ENCODE results near the gene NVL. TPM values are rescaled to one million over a fixed set of nuclear protein-coding genes. Genes with fewer than 3 reads are reported as not detected.

Gene NVL
- total RNA-seq, 1 donor from 2014 or later = 10.3 TPM

GRCh38 chr1:224273641-224274040, 56.3 kb downstream of the NVL start:
- DNase-seq = no peak
- no peaks in the 10 kb centered on the region for H3K9me3 ChIP-seq (replicated peaks)
- H3K4me3 ChIP-seq = no peak overlapping the region
- intact Hi-C loops (cut with micrococcal nuclease) = no loop called here
- no peaks in the 10 kb centered on the region for H3K4me1 ChIP-seq
- TF ChIP-seq CTCF (IDR thresholded peaks at IDR 0.05; ENCODE audit: borderline replicate concordance) = no peak
- H3K27me3 ChIP-seq (ENCODE audit: low read depth) = no peaks in the 10 kb centered on the region
- H3K36me3 ChIP-seq = peaks cover 64% of the 10 kb centered on the region
- H3K27ac ChIP-seq (replicated peaks) = no peak overlapping the region

DNA sequence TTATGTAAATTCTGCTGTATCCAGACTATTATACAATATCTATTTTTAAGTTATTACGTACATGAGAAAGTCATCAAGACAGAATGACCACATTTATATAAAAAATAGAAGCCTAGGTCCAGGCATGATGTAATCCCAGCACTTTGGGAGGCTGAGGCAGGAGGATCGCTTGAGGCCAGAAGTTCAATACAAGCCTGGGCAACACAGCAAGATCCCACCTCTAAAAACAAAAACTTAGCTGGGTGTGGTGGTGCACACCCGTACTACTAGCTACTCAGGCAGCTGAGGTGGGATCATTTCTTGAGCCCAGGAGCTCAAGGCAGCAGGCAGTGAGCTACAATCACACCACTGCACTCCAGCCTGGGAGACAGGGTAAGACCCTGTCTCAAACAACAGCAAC, 58.9 kb downstream of the NVL start:
- DNase-seq = no peak
- H3K4me3 ChIP-seq = no peak overlapping the region
- TF ChIP-seq CTCF (IDR thresholded peaks at IDR 0.05; ENCODE audit: borderline replicate concordance) = no peak
- no peaks in the 10 kb centered on the region for H3K4me1 ChIP-seq
- no peaks in the 10 kb centered on the region for H3K27me3 ChIP-seq (ENCODE audit: low read depth)
- peaks cover 72% of the 10 kb centered on the region for H3K36me3 ChIP-seq
- intact Hi-C loops (cut with micrococcal nuclease) = no loop called here
- no peak overlapping the region for H3K27ac ChIP-seq (replicated peaks)
- no peaks in the 10 kb centered on the region for H3K9me3 ChIP-seq (replicated peaks)

DNA sequence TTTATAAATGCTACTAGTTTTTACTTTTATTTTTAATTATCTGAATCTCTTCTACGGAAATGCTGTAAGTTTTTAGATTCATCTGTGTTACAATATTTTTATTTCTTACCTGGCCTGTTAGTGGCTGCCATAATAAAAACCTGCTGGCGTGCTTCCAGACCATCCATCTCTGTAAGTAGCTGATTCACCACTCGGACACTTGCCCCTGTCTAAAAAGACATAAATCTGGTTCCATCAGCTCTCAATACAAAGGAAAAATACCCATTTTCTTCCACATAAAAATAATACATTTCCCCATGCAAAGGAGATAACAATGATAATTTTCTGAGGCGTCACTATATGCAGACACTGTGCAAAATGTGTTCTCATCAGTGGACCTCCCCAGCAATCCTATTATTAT, 62.0 kb downstream of the NVL start:
- Histone ChIP-seq H3K4me3 (no peak overlapping the region), H3K36me3 (peaks cover 55% of the 10 kb centered on the region), H3K27ac (replicated peaks) (no peak overlapping the region), H3K9me3 (replicated peaks) (no peaks in the 10 kb centered on the region), H3K4me1 (no peaks in the 10 kb centered on the region), H3K27me3 (ENCODE audit: low read depth) (no peaks in the 10 kb centered on the region)
- TF ChIP-seq CTCF (IDR thresholded peaks at IDR 0.05; ENCODE audit: borderline replicate concordance) = no peak
- intact Hi-C loops (cut with micrococcal nuclease) = no loop called here
- DNase-seq = no peak

DNA sequence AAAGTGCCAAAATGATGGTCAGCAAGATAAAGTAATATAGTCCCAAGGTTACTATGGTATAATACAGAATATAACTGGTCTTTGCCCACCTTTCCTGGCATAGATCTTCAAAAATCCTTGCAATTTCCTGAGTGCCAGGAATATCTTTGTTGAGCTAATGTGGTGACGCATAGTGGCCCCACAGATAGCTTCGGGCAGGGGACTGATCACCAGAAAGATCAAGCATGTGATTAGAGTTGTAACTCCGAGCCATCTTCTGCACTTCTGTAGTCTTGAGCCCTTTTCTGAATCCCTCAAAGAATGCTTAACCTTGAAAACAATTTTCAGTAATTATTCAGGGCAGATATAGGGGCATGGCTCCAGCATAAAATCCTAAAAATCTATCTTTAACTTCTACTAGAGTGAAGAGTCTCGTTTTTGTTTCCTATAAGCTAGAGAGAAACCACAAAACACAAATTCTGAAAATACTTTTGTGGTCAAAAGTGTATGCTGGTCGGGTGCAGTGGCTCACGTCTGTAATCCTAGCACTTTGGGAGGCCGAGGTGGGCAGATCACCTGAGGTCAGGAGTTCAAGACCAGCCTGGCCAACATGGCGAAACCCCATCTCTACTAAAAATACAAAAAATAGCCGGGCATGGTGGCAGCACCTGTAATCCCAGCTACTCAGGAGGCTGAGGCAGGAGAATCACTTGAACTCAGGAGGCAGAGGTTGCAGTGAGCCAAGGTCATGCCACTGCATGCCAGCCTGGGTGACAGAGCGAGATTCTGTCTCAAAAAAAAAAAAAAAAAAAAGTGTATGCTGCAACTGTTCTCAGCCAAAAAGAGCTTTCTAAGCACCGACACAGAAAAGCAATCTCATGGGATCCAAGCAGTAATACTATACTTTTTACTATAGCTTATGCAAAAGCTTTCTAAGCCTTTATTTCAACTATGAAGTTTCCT, 62.8 kb downstream of the NVL start:
- Histone ChIP-seq H3K36me3 (peaks cover 55% of the 10 kb centered on the region), H3K4me1 (no peaks in the 10 kb centered on the region), H3K27ac (replicated peaks) (no peak overlapping the region), H3K9me3 (replicated peaks) (no peaks in the 10 kb centered on the region), H3K4me3 (no peak overlapping the region), H3K27me3 (ENCODE audit: low read depth) (no peaks in the 10 kb centered on the region)
- TF ChIP-seq CTCF (IDR thresholded peaks at IDR 0.05; ENCODE audit: borderline replicate concordance) = no peak
- no peak for DNase-seq
- intact Hi-C loops (cut with micrococcal nuclease) = no loop called here

DNA sequence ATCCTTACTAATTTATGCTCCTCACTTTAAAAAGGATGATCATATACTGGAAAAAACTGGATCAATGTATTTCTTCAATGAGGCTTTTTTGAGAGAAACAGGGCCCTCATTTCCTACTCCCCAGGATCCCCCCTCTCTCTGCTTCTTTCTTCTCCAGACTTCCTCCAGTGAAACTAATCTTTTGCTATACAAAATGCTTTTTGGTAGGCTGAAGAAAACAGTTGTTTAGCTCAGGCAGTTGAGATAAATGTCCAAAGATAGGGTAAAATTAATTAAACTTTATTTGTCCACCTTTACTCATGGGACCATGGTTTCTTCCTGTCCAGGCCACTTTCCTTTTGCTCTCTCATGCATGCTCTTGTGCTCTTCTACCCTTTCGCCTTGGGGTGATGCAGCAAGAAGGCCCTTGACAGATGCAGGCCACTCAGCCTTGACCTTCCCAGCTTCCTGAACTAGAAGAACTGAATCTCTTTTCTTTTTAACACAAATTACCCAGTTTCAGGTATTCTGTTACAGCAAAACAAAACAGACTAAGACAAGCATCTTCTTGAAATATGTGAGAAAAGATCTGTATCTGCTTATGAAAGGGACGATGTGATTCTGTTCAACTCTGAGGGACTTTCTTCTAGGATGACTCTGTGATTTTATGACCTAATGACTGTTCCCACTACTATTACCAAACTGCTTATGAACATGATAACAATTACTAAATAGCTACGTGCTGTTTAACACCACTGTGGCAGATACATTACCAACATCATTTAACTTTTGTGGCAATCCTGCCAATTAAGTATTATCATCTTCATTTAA, 63.7 kb downstream of the NVL start:
- H3K4me1 ChIP-seq = no peaks in the 10 kb centered on the region
- no peak overlapping the region for H3K27ac ChIP-seq (replicated peaks)
- no peak for TF ChIP-seq CTCF (IDR thresholded peaks at IDR 0.05; ENCODE audit: borderline replicate concordance)
- no peak overlapping the region for H3K4me3 ChIP-seq
- no peaks in the 10 kb centered on the region for H3K9me3 ChIP-seq (replicated peaks)
- H3K27me3 ChIP-seq (ENCODE audit: low read depth) = no peaks in the 10 kb centered on the region
- intact Hi-C loops (cut with micrococcal nuclease) = no loop called here
- peaks cover 47% of the 10 kb centered on the region for H3K36me3 ChIP-seq
- no peak for DNase-seq
